GM12874 (cell line): Measurements from ENCODE around the gene SERTAD3.

Source experiments
- CTCF ChIP-seq: IDR thresholded peaks from 2 replicates; pipeline ENCODE4 v1.5.1; 2011; ENCODE audit warnings: low read depth, mild to moderate bottlenecking, control low read depth, low read length, moderate library complexity; ENCODE audit not compliant: insufficient read depth

The SERTAD3 gene

GRCh38 chr19:40452016-40452415 is 7.9 kb upstream of the SERTAD3 start:
- no peak for TF ChIP-seq CTCF

GRCh38 chr19:40450664-40451063 is 6.5 kb upstream of the SERTAD3 start:
- no peak for TF ChIP-seq CTCF

GRCh38 chr19:40449506-40449905 is 5.4 kb upstream of the SERTAD3 start:
- no peak for TF ChIP-seq CTCF

- no peak for TF ChIP-seq CTCF
These were observed 2.2 kb upstream of the SERTAD3 start for GRCh38 chr19:40446263-40446784.

GRCh38 chr19:40445780-40446262 is 1.7 kb upstream of the SERTAD3 start:
- no peak for TF ChIP-seq CTCF

- TF ChIP-seq CTCF = peak; percentile 42; the same call in 1 of the 2 replicates
These were observed 734 bp upstream of the SERTAD3 start for GRCh38 chr19:40444825-40445312.

- TF ChIP-seq CTCF = no peak
These were observed 770 bp downstream of the SERTAD3 start for GRCh38 chr19:40443131-40443999.
